Measurements from ENCODE around the gene BTBD2.

BTBD2 gene

GRCh38 chr19:2055931-2056836 lies 40.7 kb upstream of the BTBD2 start:
- TF ChIP-seq ZFX (IDR thresholded peaks at IDR 0.05; ENCODE audit: borderline replicate concordance) = no peak
- no peak for TF ChIP-seq CTCF (IDR thresholded peaks at IDR 0.05)

GRCh38 chr19:2054763-2055162 lies 39.2 kb upstream of the BTBD2 start:
- H3K27ac ChIP-seq = no peak overlapping the region
- no peak for TF ChIP-seq ZFX (IDR thresholded peaks at IDR 0.05; ENCODE audit: borderline replicate concordance)
- no peak for TF ChIP-seq CTCF (IDR thresholded peaks at IDR 0.05)

More at GRCh38 chr19:2055931-2056836, 40.7 kb upstream of the BTBD2 start:
- peak overlapping the region; percentile 31; the same call in 1 of the 2 replicates for H3K27ac ChIP-seq

- peak overlapping the region; percentile 87; the same call in 1 of the 2 replicates for H3K27ac ChIP-seq
- TF ChIP-seq CTCF (IDR thresholded peaks at IDR 0.05) (no peak), ZFX (IDR thresholded peaks at IDR 0.05; ENCODE audit: borderline replicate concordance) (no peak)
Measured at GRCh38 chr19:2053601-2054389, 38.3 kb upstream of the BTBD2 start.

GRCh38 chr19:2051773-2052704 lies 36.5 kb upstream of the BTBD2 start:
- H3K27ac ChIP-seq = peak overlapping the region; percentile 87
- no peak for TF ChIP-seq ZFX (IDR thresholded peaks at IDR 0.05; ENCODE audit: borderline replicate concordance)
- TF ChIP-seq CTCF (IDR thresholded peaks at IDR 0.05) = no peak

GRCh38 chr19:2050991-2051772 lies 35.7 kb upstream of the BTBD2 start, which contains the start of gene MKNK2:
TSS of gene MKNK2 (minus strand) at chr19:2051244. CDS start at chr19:2050851, 393 bp downstream.
- H3K27ac ChIP-seq = peak within 1 kb of the TSS; percentile 87
- TF ChIP-seq ZFX (IDR thresholded peaks at IDR 0.05; ENCODE audit: borderline replicate concordance) = no peak
- TF ChIP-seq CTCF (IDR thresholded peaks at IDR 0.05) = peak; percentile 71

Data from 22Rv1 (cell line).